ENCODE results near the gene N4BP3. TPM values are rescaled to one million over a fixed set of nuclear protein-coding genes. Genes with fewer than 3 reads are reported as not detected.
"Not testable (repeated sequence)": the region's sequence is repeated elsewhere in the genome, so short reads cannot be mapped to it uniquely, and the experiment has no call there.

The N4BP3 gene
- total RNA-seq, 2 donors from 2014 or later: 0.07 TPM; not detected in 1

DNA sequence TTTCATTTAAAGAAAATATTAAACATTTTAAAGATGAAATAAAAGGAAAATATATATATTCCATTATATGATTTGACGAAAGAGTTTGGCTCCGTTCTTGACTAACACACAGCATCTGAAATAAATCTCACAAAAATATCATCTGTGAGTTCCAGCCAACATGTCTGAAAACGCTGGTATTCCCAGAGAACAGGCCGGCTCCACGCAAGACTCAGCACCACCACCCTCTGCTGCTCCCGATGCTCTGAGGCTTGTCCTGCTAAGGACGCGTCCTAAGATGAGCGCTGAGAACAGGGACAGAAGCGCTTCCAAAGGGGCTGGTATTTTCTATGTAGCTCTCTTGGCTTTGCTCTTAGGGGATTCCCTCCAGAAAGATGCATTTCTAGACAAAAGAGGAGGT is 40.6 kb upstream of the N4BP3 start:
- no peak for DNase-seq (ENCODE audit: low spot score)
- Histone ChIP-seq H3K27me3 (replicated peaks; ENCODE audit: insufficient read depth) (no peaks in the 10 kb centered on the region), H3K27ac (no peak overlapping the region)

DNA sequence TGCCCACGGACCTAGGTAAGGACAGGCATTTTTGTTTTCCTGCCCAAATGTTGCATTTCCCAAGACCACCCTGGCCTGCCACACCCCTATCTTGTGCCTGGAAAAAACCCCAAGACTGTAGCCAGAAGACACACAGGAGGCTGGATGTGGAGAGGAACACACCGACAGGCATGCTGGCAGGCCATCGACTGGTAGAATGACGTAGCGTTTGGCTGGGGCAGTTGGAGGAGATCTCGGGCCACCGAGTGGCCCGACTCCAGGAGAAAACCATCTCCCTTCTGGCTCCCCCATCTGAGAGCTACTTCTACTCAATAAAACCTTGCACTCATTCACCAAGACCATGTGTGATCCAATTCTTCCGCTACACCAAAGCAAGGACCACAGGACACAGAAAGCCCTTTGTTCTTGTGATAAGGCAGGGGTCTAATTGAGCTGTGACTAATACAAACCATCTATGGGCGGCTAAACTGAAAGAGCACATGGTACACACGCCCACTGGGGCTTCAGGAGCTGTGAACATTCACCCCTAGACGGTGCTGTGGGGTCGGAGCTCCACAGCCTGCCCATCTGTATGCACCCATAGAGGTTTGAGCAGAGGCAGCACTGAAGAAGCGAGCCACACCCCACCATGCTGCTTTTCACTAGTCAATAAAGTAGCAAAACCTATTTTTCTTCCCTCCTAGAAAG is 38.9 kb upstream of the N4BP3 start:
- DNase-seq (ENCODE audit: low spot score): no peak
- Histone ChIP-seq H3K27me3 (replicated peaks; ENCODE audit: insufficient read depth) (no peaks in the 10 kb centered on the region), H3K4me3 (no peak overlapping the region), H3K9me3 (no peaks in the 10 kb centered on the region), H3K4me1 (ENCODE audit: control insufficient read depth in 1 of 2, low read depth in 2 of 2) (no peaks in the 10 kb centered on the region), H3K27ac (no peak overlapping the region), H3K36me3 (no peaks in the 10 kb centered on the region)
- no peak for ATAC-seq (ENCODE audit: insufficient number of reproducible peaks, low FRiP score, low read depth)
- no peak for TF ChIP-seq CTCF (IDR thresholded peaks at IDR 0.05)

More for the DNA sequence above, 40.6 kb upstream of the N4BP3 start:
- Histone ChIP-seq H3K9me3 (no peaks in the 10 kb centered on the region), H3K4me3 (no peak overlapping the region), H3K36me3 (no peaks in the 10 kb centered on the region), H3K4me1 (ENCODE audit: control insufficient read depth in 1 of 2, low read depth in 2 of 2) (no peaks in the 10 kb centered on the region)
- no peak for TF ChIP-seq CTCF (IDR thresholded peaks at IDR 0.05)
- no peak for ATAC-seq (ENCODE audit: insufficient number of reproducible peaks, low FRiP score, low read depth)

DNA sequence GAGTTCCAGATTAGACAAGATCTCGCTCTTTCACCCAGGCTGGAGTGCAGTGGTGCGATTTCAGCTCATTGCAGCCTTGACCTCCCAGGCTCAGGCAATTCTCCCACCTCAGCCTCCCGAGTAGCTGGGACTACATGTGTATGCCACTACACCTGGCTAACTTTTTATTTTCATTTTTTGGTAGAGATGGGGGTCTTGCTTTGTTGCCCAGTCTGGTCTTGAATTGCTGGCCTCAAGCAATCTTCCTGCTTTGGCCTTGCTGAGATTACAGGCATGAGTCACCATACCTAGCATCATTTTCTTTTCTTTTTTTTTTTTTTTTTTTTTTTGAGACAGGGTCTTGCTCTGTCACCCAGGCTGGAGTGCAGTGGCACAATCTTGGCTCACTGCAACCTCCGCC is 36.4 kb upstream of the N4BP3 start:
- not testable (repeated sequence) for DNase-seq (ENCODE audit: low spot score); H3K36me3 ChIP-seq; H3K27me3 ChIP-seq (replicated peaks; ENCODE audit: insufficient read depth)

GRCh38 chr5:178077751-178078150 is 35.6 kb upstream of the N4BP3 start:
- H3K27ac ChIP-seq: no peak overlapping the region
- no peak overlapping the region for H3K4me3 ChIP-seq
- DNase-seq (ENCODE audit: low spot score) (no peak), ATAC-seq (ENCODE audit: insufficient number of reproducible peaks, low FRiP score, low read depth) (no peak)
- no peaks in the 10 kb centered on the region for H3K9me3 ChIP-seq
- H3K36me3 ChIP-seq: no peaks in the 10 kb centered on the region
- H3K4me1 ChIP-seq (ENCODE audit: control insufficient read depth in 1 of 2, low read depth in 2 of 2): no peaks in the 10 kb centered on the region
- no peaks in the 10 kb centered on the region for H3K27me3 ChIP-seq (replicated peaks; ENCODE audit: insufficient read depth)
- TF ChIP-seq CTCF (IDR thresholded peaks at IDR 0.05): no peak

More for the DNA sequence above, 36.4 kb upstream of the N4BP3 start:
- ATAC-seq (ENCODE audit: insufficient number of reproducible peaks, low FRiP score, low read depth); H3K9me3 ChIP-seq; H3K27ac ChIP-seq; H3K4me3 ChIP-seq; H3K4me1 ChIP-seq (ENCODE audit: control insufficient read depth in 1 of 2, low read depth in 2 of 2): not testable (repeated sequence)

GRCh38 chr5:178078197-178079010 is 34.9 kb upstream of the N4BP3 start:
- H3K9me3 ChIP-seq: no peaks in the 10 kb centered on the region
- no peak overlapping the region for H3K4me3 ChIP-seq
- H3K36me3 ChIP-seq: no peaks in the 10 kb centered on the region
- ATAC-seq (ENCODE audit: insufficient number of reproducible peaks, low FRiP score, low read depth): no peak
- TF ChIP-seq CTCF (IDR thresholded peaks at IDR 0.05): no peak
- DNase-seq (ENCODE audit: low spot score): no peak
- H3K27ac ChIP-seq: no peak overlapping the region
- no peaks in the 10 kb centered on the region for H3K27me3 ChIP-seq (replicated peaks; ENCODE audit: insufficient read depth)
- H3K4me1 ChIP-seq (ENCODE audit: control insufficient read depth in 1 of 2, low read depth in 2 of 2): no peaks in the 10 kb centered on the region
